Panc1 (cell line): Measurements from ENCODE around the gene TTC3. TPM values are rescaled to one million over a fixed set of nuclear protein-coding genes. Genes with fewer than 3 reads are reported as not detected.

ENCODE experiments used
- ATAC-seq: fragments of 200-7000 bp; cut with Tn5 transposase; 2 replicates; pipeline ENCODE4 v1.9.1; 2020; ENCODE audit warnings: mild to moderate bottlenecking, moderate library complexity
- Bru-seq: library from RNA; stranded (reverse); fragments of 400-500 nt; gene quantifications from one replicate; lab custom pipeline; 2021; lab: Mats Ljungman, UMichigan
- BruChase-seq, 2 experiments: library from RNA; stranded (reverse); fragments of 400-500 nt; gene quantifications; one replicate each; lab custom pipeline; 2021; lab: Mats Ljungman, UMichigan
- BruUV-seq: library from RNA; stranded (reverse); fragments of 400-500 nt; replicated peaks from 2 replicates; lab custom pipeline; 2021; lab: Mats Ljungman, UMichigan
- CTCF ChIA-PET: fragments of 300-600 bp; sonication (Branson Sonifier 250); formaldehyde crosslinking; loops from one replicate; lab custom pipeline; 2022; ENCODE audit warnings: antibody characterized with exemption; lab: Charles Lee
- POLR2A ChIA-PET: fragments of 300-600 bp; sonication (Branson Sonifier 250); formaldehyde crosslinking; loops from one replicate; lab custom pipeline; 2022; ENCODE audit warnings: antibody characterized with exemption; lab: Charles Lee
- DNase-seq: peaks from one replicate; pipeline ENCODE4 v3.0.0-alpha.2; 2010; ENCODE audit warnings: low read depth, low spot score
- H3K27ac ChIP-seq: 2 replicates; pipeline ENCODE4 v1.5.1; 2011; ENCODE audit warnings: mild to moderate bottlenecking, low read length, inconsistent platforms
- H3K27me3 ChIP-seq: fragments of 200-500 bp; sonication (Bioruptor generic); 2 replicates; pipeline ENCODE4 v1.6.0; 2014; ENCODE audit warnings: low read length, inconsistent platforms; ENCODE audit not compliant: control insufficient read depth, insufficient read depth
- H3K36me3 ChIP-seq: fragments of 200-500 bp; sonication (Bioruptor generic); 2 replicates; pipeline ENCODE4 v1.5.1; 2014; ENCODE audit warnings: inconsistent platforms, mild to moderate bottlenecking, low read length, moderate library complexity; ENCODE audit not compliant: control insufficient read depth, insufficient read depth
- H3K4me1 ChIP-seq: 2 replicates; pipeline ENCODE4 v1.5.1; 2011; ENCODE audit warnings: inconsistent platforms, mild to moderate bottlenecking, low read length, moderate library complexity; ENCODE audit not compliant: control insufficient read depth, insufficient read depth
- H3K4me3 ChIP-seq, 2 experiments: 2 replicates each; pipeline ENCODE4 v1.5.1; 2011 to 2012; ENCODE audit warnings: low read depth in 2 of 2, low read length in 2 of 2, mild to moderate bottlenecking in 2 of 2, inconsistent platforms in 1 of 2, moderate library complexity in 1 of 2
- H3K9me3 ChIP-seq: fragments of 200-500 bp; sonication (Bioruptor generic); 2 replicates; pipeline ENCODE4 v1.5.1; 2014; ENCODE audit warnings: low read depth, mild to moderate bottlenecking, inconsistent platforms, low read length, moderate library complexity; ENCODE audit not compliant: control insufficient read depth, insufficient read depth
- POLR2AphosphoS5 ChIP-seq: IDR thresholded peaks from 2 replicates; pipeline ENCODE4 v1.6.1; 2012; ENCODE audit warnings: mild to moderate bottlenecking, low read depth, low read length, moderate library complexity
- REST ChIP-seq, 2 experiments: IDR thresholded peaks; 2 replicates each; pipeline ENCODE4 v1.6.1; 2011 to 2012; ENCODE audit warnings: low read depth in 2 of 2, control low read depth in 1 of 2, low read length in 1 of 2, mild to moderate bottlenecking in 1 of 2, moderate library complexity in 1 of 2; ENCODE audit not compliant: insufficient read depth in 1 of 2
- SIN3A ChIP-seq: IDR thresholded peaks from 2 replicates; pipeline ENCODE4 v1.6.1; 2012; ENCODE audit warnings: low read depth, mild to moderate bottlenecking, low read length, moderate library complexity, borderline replicate concordance; ENCODE audit not compliant: insufficient read depth
- TCF7L2 ChIP-seq: IDR thresholded peaks from 2 replicates; pipeline ENCODE4 v1.6.1; 2011; ENCODE audit warnings: mild to moderate bottlenecking, low read depth, low read length, inconsistent platforms
- in situ Hi-C: cut with HindIII; loops from 2 replicates; pipeline ENCODE4 v1.10.0; 2016; ENCODE audit warnings: low sequenced_read_pairs, low pct_unique_long_range_greater_than_20kb
- intact Hi-C: fragments of 100-400 bp; cut with micrococcal nuclease; formaldehyde crosslinking; loops from one replicate; pipeline ENCODE4 v1.10.0; 2022; ENCODE audit not compliant: unreplicated experiment
- long read RNA-seq: library from polyadenylated mRNA; unstranded; transcript quantifications from one replicate; pipeline ENCODE4 v2.0.0, GENCODE V29; 2021; ENCODE audit not compliant: unreplicated experiment
- polyA plus RNA-seq: library from polyadenylated mRNA; unstranded; fragments of >200 nt; gene quantifications from one replicate; pipeline ENCODE4 v1.2.1, GENCODE V29; 2012; ENCODE audit warnings: missing spikeins; ENCODE audit not compliant: insufficient read length
- total RNA-seq: library from RNA; stranded (reverse); gene quantifications from one replicate; pipeline ENCODE4 v1.2.1, GENCODE V29; 2021; ENCODE audit not compliant: unreplicated experiment
- TF ChIP-seq, protein P1 (sequence below): fragments of 450-650 bp; IDR thresholded peaks from 2 replicates; pipeline ENCODE4 v1.5.1; 2017; ENCODE audit warnings: mild to moderate bottlenecking

The TTC3 gene, protein sequence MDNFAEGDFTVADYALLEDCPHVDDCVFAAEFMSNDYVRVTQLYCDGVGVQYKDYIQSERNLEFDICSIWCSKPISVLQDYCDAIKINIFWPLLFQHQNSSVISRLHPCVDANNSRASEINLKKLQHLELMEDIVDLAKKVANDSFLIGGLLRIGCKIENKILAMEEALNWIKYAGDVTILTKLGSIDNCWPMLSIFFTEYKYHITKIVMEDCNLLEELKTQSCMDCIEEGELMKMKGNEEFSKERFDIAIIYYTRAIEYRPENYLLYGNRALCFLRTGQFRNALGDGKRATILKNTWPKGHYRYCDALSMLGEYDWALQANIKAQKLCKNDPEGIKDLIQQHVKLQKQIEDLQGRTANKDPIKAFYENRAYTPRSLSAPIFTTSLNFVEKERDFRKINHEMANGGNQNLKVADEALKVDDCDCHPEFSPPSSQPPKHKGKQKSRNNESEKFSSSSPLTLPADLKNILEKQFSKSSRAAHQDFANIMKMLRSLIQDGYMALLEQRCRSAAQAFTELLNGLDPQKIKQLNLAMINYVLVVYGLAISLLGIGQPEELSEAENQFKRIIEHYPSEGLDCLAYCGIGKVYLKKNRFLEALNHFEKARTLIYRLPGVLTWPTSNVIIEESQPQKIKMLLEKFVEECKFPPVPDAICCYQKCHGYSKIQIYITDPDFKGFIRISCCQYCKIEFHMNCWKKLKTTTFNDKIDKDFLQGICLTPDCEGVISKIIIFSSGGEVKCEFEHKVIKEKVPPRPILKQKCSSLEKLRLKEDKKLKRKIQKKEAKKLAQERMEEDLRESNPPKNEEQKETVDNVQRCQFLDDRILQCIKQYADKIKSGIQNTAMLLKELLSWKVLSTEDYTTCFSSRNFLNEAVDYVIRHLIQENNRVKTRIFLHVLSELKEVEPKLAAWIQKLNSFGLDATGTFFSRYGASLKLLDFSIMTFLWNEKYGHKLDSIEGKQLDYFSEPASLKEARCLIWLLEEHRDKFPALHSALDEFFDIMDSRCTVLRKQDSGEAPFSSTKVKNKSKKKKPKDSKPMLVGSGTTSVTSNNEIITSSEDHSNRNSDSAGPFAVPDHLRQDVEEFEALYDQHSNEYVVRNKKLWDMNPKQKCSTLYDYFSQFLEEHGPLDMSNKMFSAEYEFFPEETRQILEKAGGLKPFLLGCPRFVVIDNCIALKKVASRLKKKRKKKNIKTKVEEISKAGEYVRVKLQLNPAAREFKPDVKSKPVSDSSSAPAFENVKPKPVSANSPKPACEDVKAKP (N-terminal part only)
- total RNA-seq (83.0 TPM), Bru-seq, nascent RNA (percentile 82 among the genes with signal in this experiment), BruChase-seq, experiment 1, labeled RNA remaining after a 2-hour chase (percentile 91 among the genes with signal in this experiment), BruChase-seq, experiment 2, labeled RNA remaining after a 6-hour chase (percentile 94 among the genes with signal in this experiment)
- 40.7 TPM for polyA plus RNA-seq
- long read RNA-seq, transcript TTC3-210 (26 exons, 2,451 nt) = major isoform, 11 of 209 reads
- long read RNA-seq, partial matches to known transcripts = 90 of 209 reads
- long read RNA-seq, other reads (novel, unspliced or antisense) = 104 of 209 reads

- no peaks in the 10 kb centered on the region for H3K27me3 ChIP-seq
- CTCF ChIA-PET = no interaction called here
- H3K4me3 ChIP-seq = peak within 1 kb of the TSS; percentile 82 to 89
- BruUV-seq = no TSS peak
- peak; percentile 86 for ATAC-seq
- peak; percentile 53; the same call in 1 of the 2 replicates for TF ChIP-seq POLR2AphosphoS5
- no peak for TF ChIP-seq TCF7L2
- TF ChIP-seq, protein P1, sequence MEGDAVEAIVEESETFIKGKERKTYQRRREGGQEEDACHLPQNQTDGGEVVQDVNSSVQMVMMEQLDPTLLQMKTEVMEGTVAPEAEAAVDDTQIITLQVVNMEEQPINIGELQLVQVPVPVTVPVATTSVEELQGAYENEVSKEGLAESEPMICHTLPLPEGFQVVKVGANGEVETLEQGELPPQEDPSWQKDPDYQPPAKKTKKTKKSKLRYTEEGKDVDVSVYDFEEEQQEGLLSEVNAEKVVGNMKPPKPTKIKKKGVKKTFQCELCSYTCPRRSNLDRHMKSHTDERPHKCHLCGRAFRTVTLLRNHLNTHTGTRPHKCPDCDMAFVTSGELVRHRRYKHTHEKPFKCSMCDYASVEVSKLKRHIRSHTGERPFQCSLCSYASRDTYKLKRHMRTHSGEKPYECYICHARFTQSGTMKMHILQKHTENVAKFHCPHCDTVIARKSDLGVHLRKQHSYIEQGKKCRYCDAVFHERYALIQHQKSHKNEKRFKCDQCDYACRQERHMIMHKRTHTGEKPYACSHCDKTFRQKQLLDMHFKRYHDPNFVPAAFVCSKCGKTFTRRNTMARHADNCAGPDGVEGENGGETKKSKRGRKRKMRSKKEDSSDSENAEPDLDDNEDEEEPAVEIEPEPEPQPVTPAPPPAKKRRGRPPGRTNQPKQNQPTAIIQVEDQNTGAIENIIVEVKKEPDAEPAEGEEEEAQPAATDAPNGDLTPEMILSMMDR = no peak
- no peak for TF ChIP-seq REST (IDR thresholded peaks at IDR 0.05; ENCODE audit: insufficient read depth in 1 of 2, low read depth in 2 of 2, low read length in 1 of 2)
- TF ChIP-seq SIN3A = 0 out of 2 replicates have a peak, but pooled peaks have one; percentile 40
- no peaks in the 10 kb centered on the region; the same call in 1 of the 2 replicates for H3K36me3 ChIP-seq
- no peaks in the 10 kb centered on the region for H3K9me3 ChIP-seq
- intact Hi-C loops (loop anchor here (10.0 kb wide), 1 partner anchor 58 kb away; no protein-coding TSS in a partner anchor), in situ Hi-C loops (no loop called here)
- H3K4me1 ChIP-seq = peaks cover 12% of the 10 kb centered on the region; the same call in 1 of the 2 replicates
- no peak for DNase-seq
- H3K27ac ChIP-seq = peak within 1 kb of the TSS; percentile 97
- POLR2A ChIA-PET = no interaction called here
Observed at GRCh38 chr21:37072988-37073416, at the start of gene TTC3, which contains the start of gene PIGP. Gene TTC3, plus strand, starts transcription at chr21:37073254. Its CDS starts 14,004 bp downstream, at chr21:37087258. Gene PIGP, minus strand, starts transcription at chr21:37073071. Its CDS starts 556 bp downstream, at chr21:37072515.
